Measurements from ENCODE around the gene TEX22. TPM values are rescaled to one million over a fixed set of nuclear protein-coding genes. Genes with fewer than 3 reads are reported as not detected.

The TEX22 gene
- total RNA-seq, 1 experiment from 2014 or later: 0.67 TPM

GRCh38 chr14:105368910-105369652 lies 29.3 kb upstream of the TEX22 start:
- H4K20me1 ChIP-seq (ENCODE audit: insufficient read depth, low read depth, low read length): peaks cover 9% of the 10 kb centered on the region
- H2AFZ ChIP-seq (ENCODE audit: low read length): no peak overlapping the region
- H3K79me2 ChIP-seq (ENCODE audit: low read length): no peaks in the 10 kb centered on the region
- no peaks in the 10 kb centered on the region for H3K9me2 ChIP-seq (replicated peaks; ENCODE audit: insufficient read depth, low read length)
- H3K4me2 ChIP-seq (ENCODE audit: low read depth, low read length, poor library complexity, severe bottlenecking): no peak overlapping the region
- no peak overlapping the region for H3K9ac ChIP-seq (ENCODE audit: low read length)
- H3K4me3 ChIP-seq (ENCODE audit: low read length): no peak overlapping the region
- H3K9me3 ChIP-seq (ENCODE audit: low read length): no peaks in the 10 kb centered on the region
- no peaks in the 10 kb centered on the region for H3K36me3 ChIP-seq (ENCODE audit: insufficient read depth, low read length)
- H3K27ac ChIP-seq (ENCODE audit: low read length): no peak overlapping the region
- H3K27me3 ChIP-seq (ENCODE audit: low read length): no peaks in the 10 kb centered on the region
- no peak for DNase-seq
- H3K4me1 ChIP-seq (ENCODE audit: low read length): peaks cover 4% of the 10 kb centered on the region; the same call in 1 of the 2 replicates

- no peak for DNase-seq
- Histone ChIP-seq H3K9ac (ENCODE audit: low read length) (no peak overlapping the region), H4K20me1 (ENCODE audit: insufficient read depth, low read depth, low read length) (peaks cover 9% of the 10 kb centered on the region), H3K36me3 (ENCODE audit: insufficient read depth, low read length) (no peaks in the 10 kb centered on the region), H2AFZ (ENCODE audit: low read length) (no peak overlapping the region), H3K4me3 (ENCODE audit: low read length) (no peak overlapping the region), H3K27ac (ENCODE audit: low read length) (no peak overlapping the region), H3K9me2 (replicated peaks; ENCODE audit: insufficient read depth, low read length) (no peaks in the 10 kb centered on the region), H3K79me2 (ENCODE audit: low read length) (no peaks in the 10 kb centered on the region), H3K27me3 (ENCODE audit: low read length) (no peaks in the 10 kb centered on the region), H3K4me1 (ENCODE audit: low read length) (peaks cover 4% of the 10 kb centered on the region; the same call in 1 of the 2 replicates), H3K4me2 (ENCODE audit: low read depth, low read length, poor library complexity, severe bottlenecking) (no peak overlapping the region), H3K9me3 (ENCODE audit: low read length) (no peaks in the 10 kb centered on the region)
These were observed 28.7 kb upstream of the TEX22 start for GRCh38 chr14:105369653-105370040.

GRCh38 chr14:105374389-105374788 lies 23.9 kb upstream of the TEX22 start:
- H3K4me2 ChIP-seq (ENCODE audit: low read depth, low read length, poor library complexity, severe bottlenecking): no peak overlapping the region
- no peaks in the 10 kb centered on the region for H3K79me2 ChIP-seq (ENCODE audit: low read length)
- H2AFZ ChIP-seq (ENCODE audit: low read length): no peak overlapping the region
- H3K36me3 ChIP-seq (ENCODE audit: insufficient read depth, low read length): no peaks in the 10 kb centered on the region
- H3K27ac ChIP-seq (ENCODE audit: low read length): no peak overlapping the region
- H3K9me2 ChIP-seq (replicated peaks; ENCODE audit: insufficient read depth, low read length): no peaks in the 10 kb centered on the region
- no peak for DNase-seq
- H3K27me3 ChIP-seq (ENCODE audit: low read length): no peaks in the 10 kb centered on the region
- H3K9ac ChIP-seq (ENCODE audit: low read length): no peak overlapping the region
- no peak overlapping the region for H3K4me3 ChIP-seq (ENCODE audit: low read length)
- H3K9me3 ChIP-seq (ENCODE audit: low read length): no peaks in the 10 kb centered on the region
- peaks cover 10% of the 10 kb centered on the region for H3K4me1 ChIP-seq (ENCODE audit: low read length)
- peaks cover 11% of the 10 kb centered on the region for H4K20me1 ChIP-seq (ENCODE audit: insufficient read depth, low read depth, low read length)

DNA sequence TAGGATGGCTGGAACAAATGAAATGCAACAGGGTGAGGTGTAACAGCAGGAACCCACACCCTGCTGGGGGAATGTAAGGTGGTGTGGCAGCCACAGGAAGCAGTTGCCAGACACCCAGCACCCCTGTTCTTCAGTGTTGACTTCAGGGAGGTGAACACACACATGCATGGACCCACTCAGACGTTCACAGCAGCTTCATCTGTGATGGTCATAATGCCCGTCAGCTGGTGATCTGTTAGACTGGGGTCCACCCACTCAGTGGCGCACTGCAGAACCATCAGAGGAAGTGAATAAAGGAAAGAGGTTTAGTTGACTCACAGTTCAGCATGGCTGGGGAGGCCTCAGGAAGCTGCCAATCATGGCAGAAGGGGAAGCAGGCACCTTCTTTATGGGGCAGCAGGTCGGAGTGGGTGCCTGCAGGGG lies 22.7 kb upstream of the TEX22 start:
- Histone ChIP-seq H3K9ac (ENCODE audit: low read length) (no peak overlapping the region), H3K4me3 (ENCODE audit: low read length) (no peak overlapping the region), H3K9me2 (replicated peaks; ENCODE audit: insufficient read depth, low read length) (no peaks in the 10 kb centered on the region), H3K9me3 (ENCODE audit: low read length) (no peaks in the 10 kb centered on the region), H2AFZ (ENCODE audit: low read length) (no peak overlapping the region), H3K4me1 (ENCODE audit: low read length) (peaks cover 10% of the 10 kb centered on the region), H4K20me1 (ENCODE audit: insufficient read depth, low read depth, low read length) (peaks cover 11% of the 10 kb centered on the region), H3K79me2 (ENCODE audit: low read length) (no peaks in the 10 kb centered on the region), H3K4me2 (ENCODE audit: low read depth, low read length, poor library complexity, severe bottlenecking) (no peak overlapping the region), H3K27me3 (ENCODE audit: low read length) (no peaks in the 10 kb centered on the region), H3K27ac (ENCODE audit: low read length) (no peak overlapping the region), H3K36me3 (ENCODE audit: insufficient read depth, low read length) (no peaks in the 10 kb centered on the region)
- DNase-seq: peak; percentile 69

DNA sequence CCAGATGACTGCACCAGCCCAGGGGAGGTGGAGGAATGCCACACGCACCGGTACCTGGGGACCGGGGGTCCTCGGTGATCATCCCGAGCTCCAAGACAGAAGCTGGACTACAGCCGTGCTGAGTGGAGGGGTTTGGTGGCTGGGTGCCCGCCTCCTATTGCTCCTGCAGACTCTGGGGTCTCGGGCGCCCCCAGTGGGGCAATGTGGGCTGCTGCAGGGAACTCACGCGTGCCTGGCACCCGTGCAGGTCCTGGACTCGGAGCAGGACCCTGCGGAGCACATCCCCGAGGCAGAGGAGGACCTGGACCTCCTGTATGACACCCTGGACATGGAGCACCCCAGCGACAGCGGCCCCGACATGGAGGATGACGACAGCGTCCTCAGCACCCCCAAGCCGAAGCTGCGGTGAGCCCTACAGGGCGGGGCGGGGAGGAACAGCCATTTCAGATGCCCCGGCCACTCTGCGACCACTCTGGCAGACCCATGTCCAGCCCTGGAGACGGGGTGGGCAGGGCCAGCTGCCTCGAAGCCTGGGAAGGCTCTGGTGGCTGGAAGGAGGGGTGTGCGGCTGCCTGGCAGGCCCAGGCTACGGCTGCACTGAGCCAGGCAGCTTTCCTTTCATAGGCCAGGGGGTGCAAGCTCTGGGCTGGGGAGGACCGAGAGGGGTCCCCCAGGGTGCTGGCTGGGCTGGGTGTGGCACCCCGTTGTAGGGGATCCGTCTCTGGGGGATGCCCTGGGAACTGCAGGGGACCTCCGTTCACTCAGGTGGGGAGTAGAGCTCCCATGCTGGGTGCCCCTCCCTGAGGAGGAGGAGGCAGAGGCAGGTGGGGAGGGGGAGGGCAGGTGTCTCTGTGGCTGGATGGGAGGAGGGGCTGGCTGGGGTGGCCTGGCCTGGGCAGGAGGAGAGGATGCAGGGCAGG lies 21.6 kb upstream of the TEX22 start:
- Histone ChIP-seq H3K9me2 (replicated peaks; ENCODE audit: insufficient read depth, low read length) (no peaks in the 10 kb centered on the region), H3K4me1 (ENCODE audit: low read length) (peaks cover 10% of the 10 kb centered on the region), H2AFZ (ENCODE audit: low read length) (no peak overlapping the region), H3K9me3 (ENCODE audit: low read length) (no peaks in the 10 kb centered on the region), H3K27me3 (ENCODE audit: low read length) (no peaks in the 10 kb centered on the region), H3K4me3 (ENCODE audit: low read length) (no peak overlapping the region), H3K9ac (ENCODE audit: low read length) (no peak overlapping the region), H3K4me2 (ENCODE audit: low read depth, low read length, poor library complexity, severe bottlenecking) (no peak overlapping the region), H4K20me1 (ENCODE audit: insufficient read depth, low read depth, low read length) (peaks cover 11% of the 10 kb centered on the region), H3K79me2 (ENCODE audit: low read length) (no peaks in the 10 kb centered on the region), H3K27ac (ENCODE audit: low read length) (no peak overlapping the region), H3K36me3 (ENCODE audit: insufficient read depth, low read length) (no peaks in the 10 kb centered on the region)
- peak; percentile 78 for DNase-seq

GRCh38 chr14:105377555-105378182 lies 20.7 kb upstream of the TEX22 start:
- no peaks in the 10 kb centered on the region for H3K27me3 ChIP-seq (ENCODE audit: low read length)
- H2AFZ ChIP-seq (ENCODE audit: low read length): no peak overlapping the region
- peaks cover 7% of the 10 kb centered on the region; the same call in 1 of the 2 replicates for H4K20me1 ChIP-seq (ENCODE audit: insufficient read depth, low read depth, low read length)
- H3K36me3 ChIP-seq (ENCODE audit: insufficient read depth, low read length): no peaks in the 10 kb centered on the region
- H3K4me3 ChIP-seq (ENCODE audit: low read length): no peak overlapping the region
- no peaks in the 10 kb centered on the region for H3K9me2 ChIP-seq (replicated peaks; ENCODE audit: insufficient read depth, low read length)
- H3K9ac ChIP-seq (ENCODE audit: low read length): no peak overlapping the region
- no peak overlapping the region for H3K4me2 ChIP-seq (ENCODE audit: low read depth, low read length, poor library complexity, severe bottlenecking)
- no peaks in the 10 kb centered on the region for H3K9me3 ChIP-seq (ENCODE audit: low read length)
- no peak overlapping the region for H3K27ac ChIP-seq (ENCODE audit: low read length)
- no peak for DNase-seq
- H3K4me1 ChIP-seq (ENCODE audit: low read length): peaks cover 10% of the 10 kb centered on the region
- no peaks in the 10 kb centered on the region for H3K79me2 ChIP-seq (ENCODE audit: low read length)

GRCh38 chr14:105378199-105378598 lies 20.1 kb upstream of the TEX22 start:
- H3K9me3 ChIP-seq (ENCODE audit: low read length): no peaks in the 10 kb centered on the region
- no peaks in the 10 kb centered on the region for H3K27me3 ChIP-seq (ENCODE audit: low read length)
- no peak overlapping the region for H3K4me3 ChIP-seq (ENCODE audit: low read length)
- peaks cover 7% of the 10 kb centered on the region; the same call in 1 of the 2 replicates for H4K20me1 ChIP-seq (ENCODE audit: insufficient read depth, low read depth, low read length)
- H3K9me2 ChIP-seq (replicated peaks; ENCODE audit: insufficient read depth, low read length): no peaks in the 10 kb centered on the region
- no peak overlapping the region for H2AFZ ChIP-seq (ENCODE audit: low read length)
- no peaks in the 10 kb centered on the region for H3K79me2 ChIP-seq (ENCODE audit: low read length)
- no peak overlapping the region for H3K4me2 ChIP-seq (ENCODE audit: low read depth, low read length, poor library complexity, severe bottlenecking)
- peaks cover 10% of the 10 kb centered on the region for H3K4me1 ChIP-seq (ENCODE audit: low read length)
- H3K27ac ChIP-seq (ENCODE audit: low read length): no peak overlapping the region
- DNase-seq: no peak
- H3K9ac ChIP-seq (ENCODE audit: low read length): no peak overlapping the region
- no peaks in the 10 kb centered on the region for H3K36me3 ChIP-seq (ENCODE audit: insufficient read depth, low read length)
